GM12891 (cell line): ENCODE results near the gene SP4.
"Not testable (repeated sequence)": the region's sequence is repeated elsewhere in the genome, so short reads cannot be mapped to it uniquely, and the experiment has no call there.

ENCODE experiments used
- DNase-seq: peaks from one replicate; pipeline ENCODE4 v3.0.0; 2011; ENCODE audit warnings: low spot score; ENCODE audit not compliant: insufficient read length
- FAIRE-seq: peaks from 2 replicates; lab custom pipeline; 2011; peaks lifted over from hg19 to GRCh38; lab: Jason Lieb, UNC
- PAX5 ChIP-seq: IDR thresholded peaks from 2 replicates; pipeline ENCODE4 v1.6.1; 2011; ENCODE audit warnings: low read length, moderate library complexity, mild to moderate bottlenecking; ENCODE audit not compliant: insufficient read depth, severe bottlenecking
- POLR2A ChIP-seq: IDR thresholded peaks from 2 replicates; pipeline ENCODE4 v1.6.1; 2011; ENCODE audit warnings: low read depth, low read length, control low read depth
- POLR2AphosphoS5 ChIP-seq: IDR thresholded peaks from 2 replicates; pipeline ENCODE4 v1.6.1; 2011; ENCODE audit warnings: low read depth, low read length, control low read depth
- POU2F2 ChIP-seq: IDR thresholded peaks from 2 replicates; pipeline ENCODE4 v1.6.1; 2011; ENCODE audit warnings: low read depth, mild to moderate bottlenecking, control low read depth, low read length, moderate library complexity
- SPI1 ChIP-seq: IDR thresholded peaks from 2 replicates; pipeline ENCODE4 v1.6.1; 2011; ENCODE audit warnings: low read depth, low read length, control low read depth
- TAF1 ChIP-seq: IDR thresholded peaks from 2 replicates; pipeline ENCODE4 v1.6.1; 2011; ENCODE audit warnings: low read depth, low read length, control low read depth

The SP4 gene

DNA sequence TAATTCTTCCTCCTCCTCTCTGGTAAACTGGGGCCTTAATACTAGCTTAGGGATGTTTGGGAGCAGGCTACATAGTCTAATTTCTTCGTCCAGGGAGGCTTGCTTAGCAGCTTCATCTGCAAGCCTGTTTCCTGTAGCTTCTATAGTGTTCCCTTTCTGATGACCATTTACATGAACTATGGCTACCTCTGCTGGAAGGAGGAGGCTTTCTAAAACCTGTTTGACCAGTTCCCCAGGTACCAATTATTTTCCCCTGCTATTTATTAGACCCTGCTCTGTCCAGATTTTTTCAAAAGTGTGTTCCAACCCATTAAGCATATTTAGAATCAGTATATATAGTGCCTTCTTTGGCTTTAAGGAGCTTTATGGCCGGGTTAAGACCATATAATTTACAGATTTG, 76.1 kb downstream of the SP4 start:
- DNase-seq (no peak), FAIRE-seq (no peak)
- TF ChIP-seq POU2F2 (no peak), TAF1 (no peak)

- TF ChIP-seq POU2F2 (no peak), TAF1 (no peak), SPI1 (no peak), PAX5 (no peak)
- DNase-seq (no peak), FAIRE-seq (peak; percentile 41)
Measured at GRCh38 chr7:21507627-21508343, 79.9 kb downstream of the SP4 start.

- DNase-seq = no peak
- TF ChIP-seq TAF1 = no peak
- TF ChIP-seq SPI1 = no peak
- TF ChIP-seq POLR2AphosphoS5 = no peak
- no peak for TF ChIP-seq PAX5
- no peak for TF ChIP-seq POU2F2
- no peak for TF ChIP-seq POLR2A
- no peak for FAIRE-seq
Measured at GRCh38 chr7:21508538-21508937, 80.7 kb downstream of the SP4 start.

DNA sequence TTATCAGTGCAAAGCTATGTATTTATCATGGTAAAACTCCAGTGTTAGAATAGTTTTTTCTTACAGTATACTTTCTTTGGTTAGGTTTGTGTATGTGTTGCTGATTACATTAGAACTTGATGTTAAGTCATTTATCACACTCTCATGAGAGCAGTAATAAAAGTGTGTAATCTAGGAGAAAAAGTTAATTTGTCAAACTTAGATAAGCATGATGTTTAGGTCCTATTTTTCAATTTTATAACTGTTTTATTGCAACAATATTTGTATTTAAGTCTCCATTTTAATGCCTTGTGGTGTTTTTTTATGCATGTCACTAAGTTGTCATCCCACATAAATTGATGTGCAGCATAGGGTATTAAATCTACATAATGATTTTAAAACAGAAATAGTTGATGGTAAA, 86.2 kb downstream of the SP4 start:
- FAIRE-seq (no peak), DNase-seq (no peak)
- TF ChIP-seq POU2F2 = no peak
- no peak for TF ChIP-seq SPI1
- TF ChIP-seq PAX5 = no peak
- TF ChIP-seq TAF1 = no peak
- TF ChIP-seq POLR2AphosphoS5 = no peak
- TF ChIP-seq POLR2A = no peak

DNA sequence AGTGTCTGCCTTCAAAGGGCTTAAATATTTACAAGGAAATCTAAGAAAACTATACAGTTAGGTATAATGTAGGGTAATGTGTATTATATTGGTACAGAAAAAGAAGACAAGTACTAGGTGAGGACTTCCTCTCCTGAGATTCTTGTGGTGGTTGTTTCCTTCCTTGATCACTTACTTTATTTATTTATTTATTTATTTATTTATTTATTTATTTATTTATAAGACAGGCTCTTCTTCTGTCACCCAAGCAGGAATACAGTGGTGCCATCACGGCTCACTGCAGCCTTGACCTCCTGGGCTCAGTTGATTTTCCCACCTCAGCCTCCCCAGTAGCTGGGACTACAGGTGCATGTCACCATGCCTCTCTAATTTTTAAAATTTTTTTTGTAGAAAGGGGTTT, 96.8 kb downstream of the SP4 start:
- DNase-seq (no peak), FAIRE-seq (no peak)
- TF ChIP-seq POLR2A (no peak), PAX5 (no peak), POU2F2 (no peak), SPI1 (no peak), POLR2AphosphoS5 (no peak), TAF1 (no peak)

GRCh38 chr7:21526007-21526406, 98.1 kb downstream of the SP4 start:
- no peak for FAIRE-seq
- DNase-seq = no peak
- TF ChIP-seq POLR2AphosphoS5 (no peak), TAF1 (no peak), PAX5 (no peak), POU2F2 (no peak), SPI1 (no peak), POLR2A (no peak)

DNA sequence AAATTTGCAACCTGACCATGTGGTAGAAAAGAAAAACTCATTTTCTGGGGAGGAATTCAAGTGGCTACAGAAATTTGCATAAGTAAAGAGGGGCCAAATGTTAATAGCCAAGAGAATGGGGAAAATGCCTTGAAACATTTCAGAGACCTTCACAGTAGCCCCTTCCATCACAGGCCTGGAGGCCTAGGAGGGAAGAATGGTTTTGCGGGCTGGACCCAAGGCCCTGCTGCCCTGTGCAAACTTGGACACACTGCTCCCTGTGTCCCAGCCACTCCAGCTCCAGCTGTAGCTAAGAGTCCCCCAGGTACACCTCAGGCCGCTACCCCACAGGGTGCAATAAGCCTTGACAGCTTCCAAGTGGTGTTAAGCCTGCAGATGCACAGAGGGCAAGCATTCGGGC, 98.6 kb downstream of the SP4 start:
- FAIRE-seq (no peak), DNase-seq (no peak)
- TF ChIP-seq TAF1 (no peak), POLR2A (no peak), SPI1 (no peak), PAX5 (no peak), POU2F2 (no peak), POLR2AphosphoS5 (no peak)

GRCh38 chr7:21532485-21532884, 104.6 kb downstream of the SP4 start:
- peak; percentile 21; the same call in 1 of the 2 replicates for TF ChIP-seq SPI1
- DNase-seq, FAIRE-seq: not testable (repeated sequence)

- FAIRE-seq, DNase-seq: not testable (repeated sequence)
Measured at GRCh38 chr7:21533646-21534045, 105.8 kb downstream of the SP4 start.

DNA sequence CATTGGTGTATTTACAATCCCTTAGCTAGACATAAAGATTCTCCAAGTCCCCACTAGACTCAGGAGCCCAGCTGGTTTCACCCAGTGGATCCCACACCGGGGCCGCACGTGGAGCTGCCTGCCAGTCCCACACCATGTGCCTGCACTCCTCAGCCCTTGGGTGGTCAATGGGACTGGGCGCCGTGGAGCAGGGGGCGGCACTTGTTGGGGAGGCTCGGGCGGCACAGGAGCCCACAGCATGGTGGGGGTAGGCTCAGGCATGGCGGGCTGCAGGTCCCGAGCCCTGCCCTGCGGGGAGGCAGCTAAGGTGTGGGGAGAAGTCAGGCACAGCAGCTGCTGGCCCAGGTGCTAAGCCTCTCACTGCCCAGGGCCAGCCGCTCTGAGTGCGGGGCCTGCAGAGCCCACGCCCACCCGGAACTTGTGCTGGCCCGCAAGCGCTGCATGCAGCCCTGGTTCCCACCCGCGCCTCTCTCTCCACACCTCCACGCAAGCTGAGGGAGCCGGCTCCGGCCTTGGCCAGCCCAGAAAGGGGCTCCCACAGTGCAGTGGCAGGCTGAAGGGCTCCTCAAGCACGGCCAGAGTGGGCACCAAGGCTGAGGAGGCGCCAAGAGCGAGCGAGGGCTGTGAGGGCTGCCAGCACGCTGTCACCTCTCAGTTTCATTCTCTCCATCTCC, 108.7 kb downstream of the SP4 start:
- FAIRE-seq, DNase-seq: not testable (repeated sequence)

- no peak for FAIRE-seq
- DNase-seq = no peak
- TF ChIP-seq TAF1 (no peak), SPI1 (peak; percentile 40; the same call in 1 of the 2 replicates)
Measured at GRCh38 chr7:21538936-21539495, 111.1 kb downstream of the SP4 start.
